ENCODE data around the gene NOD2. TPM values are rescaled to one million over a fixed set of nuclear protein-coding genes. Genes with fewer than 3 reads are reported as not detected.

The NOD2 gene
- total RNA-seq, 1 experiment from 2014 or later = not detected

- no peaks in the 10 kb centered on the region for H3K27me3 ChIP-seq (ENCODE audit: control insufficient read depth, insufficient read depth, low read length)
- no peaks in the 10 kb centered on the region for H3K36me3 ChIP-seq (ENCODE audit: control insufficient read depth, insufficient read depth, low read length)
- H3K9me3 ChIP-seq (ENCODE audit: control insufficient read depth, insufficient read depth, low read depth, low read length) = no peaks in the 10 kb centered on the region
- no peak overlapping the region for H3K4me3 ChIP-seq (ENCODE audit: low read depth in 2 of 2, low read length in 2 of 2)
- H3K4me1 ChIP-seq (ENCODE audit: control insufficient read depth, insufficient read depth, low read length) = no peaks in the 10 kb centered on the region
- no TSS peak for BruUV-seq (replicated peaks)
- intact Hi-C loops (cut with micrococcal nuclease; ENCODE audit: unreplicated experiment) (no loop called here), in situ Hi-C loops (cut with HindIII; ENCODE audit: low pct_unique_long_range_greater_than_20kb, low sequenced_read_pairs) (no loop called here)
- POLR2A ChIA-PET = no interaction called here
- H3K27ac ChIP-seq (ENCODE audit: low read length) = no peak overlapping the region
- ATAC-seq (no peak), DNase-seq (ENCODE audit: low read depth, low spot score) (no peak)
- CTCF ChIA-PET = no interaction called here
- no peak for TF ChIP-seq SIN3A (IDR thresholded peaks at IDR 0.05; ENCODE audit: borderline replicate concordance, insufficient read depth, low read depth, low read length)
- TF ChIP-seq CTCF (IDR thresholded peaks at IDR 0.05) = no peak
- TF ChIP-seq TCF7L2 (IDR thresholded peaks at IDR 0.05; ENCODE audit: low read depth, low read length) = no peak
- TF ChIP-seq, protein P1, sequence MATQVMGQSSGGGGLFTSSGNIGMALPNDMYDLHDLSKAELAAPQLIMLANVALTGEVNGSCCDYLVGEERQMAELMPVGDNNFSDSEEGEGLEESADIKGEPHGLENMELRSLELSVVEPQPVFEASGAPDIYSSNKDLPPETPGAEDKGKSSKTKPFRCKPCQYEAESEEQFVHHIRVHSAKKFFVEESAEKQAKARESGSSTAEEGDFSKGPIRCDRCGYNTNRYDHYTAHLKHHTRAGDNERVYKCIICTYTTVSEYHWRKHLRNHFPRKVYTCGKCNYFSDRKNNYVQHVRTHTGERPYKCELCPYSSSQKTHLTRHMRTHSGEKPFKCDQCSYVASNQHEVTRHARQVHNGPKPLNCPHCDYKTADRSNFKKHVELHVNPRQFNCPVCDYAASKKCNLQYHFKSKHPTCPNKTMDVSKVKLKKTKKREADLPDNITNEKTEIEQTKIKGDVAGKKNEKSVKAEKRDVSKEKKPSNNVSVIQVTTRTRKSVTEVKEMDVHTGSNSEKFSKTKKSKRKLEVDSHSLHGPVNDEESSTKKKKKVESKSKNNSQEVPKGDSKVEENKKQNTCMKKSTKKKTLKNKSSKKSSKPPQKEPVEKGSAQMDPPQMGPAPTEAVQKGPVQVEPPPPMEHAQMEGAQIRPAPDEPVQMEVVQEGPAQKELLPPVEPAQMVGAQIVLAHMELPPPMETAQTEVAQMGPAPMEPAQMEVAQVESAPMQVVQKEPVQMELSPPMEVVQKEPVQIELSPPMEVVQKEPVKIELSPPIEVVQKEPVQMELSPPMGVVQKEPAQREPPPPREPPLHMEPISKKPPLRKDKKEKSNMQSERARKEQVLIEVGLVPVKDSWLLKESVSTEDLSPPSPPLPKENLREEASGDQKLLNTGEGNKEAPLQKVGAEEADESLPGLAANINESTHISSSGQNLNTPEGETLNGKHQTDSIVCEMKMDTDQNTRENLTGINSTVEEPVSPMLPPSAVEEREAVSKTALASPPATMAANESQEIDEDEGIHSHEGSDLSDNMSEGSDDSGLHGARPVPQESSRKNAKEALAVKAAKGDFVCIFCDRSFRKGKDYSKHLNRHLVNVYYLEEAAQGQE (IDR thresholded peaks at IDR 0.05; ENCODE audit: insufficient read depth in 1 of 2, low read depth in 2 of 2, low read length in 1 of 2) = no peak
- TF ChIP-seq POLR2AphosphoS5 (IDR thresholded peaks at IDR 0.05; ENCODE audit: low read depth, low read length) = no peak
Observed at GRCh38 chr16:50763211-50763610, 69.8 kb downstream of the NOD2 start.

- DNase-seq (ENCODE audit: low read depth, low spot score) = no peak
- no peaks in the 10 kb centered on the region for H3K4me1 ChIP-seq (ENCODE audit: control insufficient read depth, insufficient read depth, low read length)
- no peak for TF ChIP-seq POLR2AphosphoS5 (IDR thresholded peaks at IDR 0.05; ENCODE audit: low read depth, low read length)
- TF ChIP-seq SIN3A (IDR thresholded peaks at IDR 0.05; ENCODE audit: borderline replicate concordance, insufficient read depth, low read depth, low read length) = no peak
- no peak for TF ChIP-seq CTCF (IDR thresholded peaks at IDR 0.05)
- no peak for TF ChIP-seq TCF7L2 (IDR thresholded peaks at IDR 0.05; ENCODE audit: low read depth, low read length)
- TF ChIP-seq, protein P1 (IDR thresholded peaks at IDR 0.05; ENCODE audit: insufficient read depth in 1 of 2, low read depth in 2 of 2, low read length in 1 of 2) = no peak
- no peaks in the 10 kb centered on the region for H3K36me3 ChIP-seq (ENCODE audit: control insufficient read depth, insufficient read depth, low read length)
- no peak for ATAC-seq
- CTCF ChIA-PET = no interaction called here
- no peak overlapping the region for H3K27ac ChIP-seq (ENCODE audit: low read length)
- in situ Hi-C loops (cut with HindIII; ENCODE audit: low pct_unique_long_range_greater_than_20kb, low sequenced_read_pairs) = no loop called here
- BruUV-seq (replicated peaks) = no TSS peak
- POLR2A ChIA-PET = no interaction called here
- H3K4me3 ChIP-seq (ENCODE audit: low read depth in 2 of 2, low read length in 2 of 2) = no peak overlapping the region
- no peaks in the 10 kb centered on the region for H3K9me3 ChIP-seq (ENCODE audit: control insufficient read depth, insufficient read depth, low read depth, low read length)
- H3K27me3 ChIP-seq (ENCODE audit: control insufficient read depth, insufficient read depth, low read length) = no peaks in the 10 kb centered on the region
- intact Hi-C loops (cut with micrococcal nuclease; ENCODE audit: unreplicated experiment) = no loop called here
Observed at GRCh38 chr16:50765260-50765659, 71.9 kb downstream of the NOD2 start.

Measured in Panc1 (cell line).